Hepatocyte (in vitro differentiated cells): ENCODE data around the gene HPGD. TPM values are rescaled to one million over a fixed set of nuclear protein-coding genes. Genes with fewer than 3 reads are reported as not detected.

Experiments used
- DNase-seq: peaks from one replicate; pipeline ENCODE4 v3.0.0-alpha.2; 2016; ENCODE audit warnings: low spot score
- H2AFZ ChIP-seq: fragments of 200-600 bp; sonication (generic); 2 replicates; pipeline ENCODE4 v1.6.0; 2016; ENCODE audit warnings: antibody characterized with exemption, mild to moderate bottlenecking
- H3K27ac ChIP-seq: fragments of 200-600 bp; sonication (generic); 2 replicates; pipeline ENCODE4 v1.5.1; 2016; ENCODE audit warnings: mild to moderate bottlenecking
- H3K27me3 ChIP-seq: fragments of 200-600 bp; sonication (generic); 2 replicates; pipeline ENCODE4 v1.6.1; 2016
- H3K36me3 ChIP-seq: fragments of 200-600 bp; sonication (generic); replicated peaks from 2 replicates; pipeline ENCODE4 v1.5.1; 2016; ENCODE audit warnings: low read depth; ENCODE audit not compliant: insufficient read depth
- H3K4me1 ChIP-seq: fragments of 200-600 bp; sonication (generic); 2 replicates; pipeline ENCODE4 v1.5.1; 2016; ENCODE audit warnings: mild to moderate bottlenecking, moderate library complexity; ENCODE audit not compliant: insufficient read depth
- H3K4me2 ChIP-seq: fragments of 200-600 bp; sonication (generic); 2 replicates; pipeline ENCODE4 v1.6.0; 2016
- H3K4me3 ChIP-seq: fragments of 200-600 bp; sonication (generic); 2 replicates; pipeline ENCODE4 v1.5.1; 2016; ENCODE audit warnings: mild to moderate bottlenecking
- H3K79me2 ChIP-seq: fragments of 200-600 bp; sonication (generic); 2 replicates; pipeline ENCODE4 v1.6.0; 2017; ENCODE audit warnings: mild to moderate bottlenecking
- H3K9me2 ChIP-seq: fragments of 200-600 bp; sonication (generic); replicated peaks from 2 replicates; pipeline ENCODE4 v1.6.0; 2017; ENCODE audit warnings: mild to moderate bottlenecking; ENCODE audit not compliant: insufficient read depth
- H3K9me3 ChIP-seq: fragments of 200-600 bp; sonication (generic); 2 replicates; pipeline ENCODE4 v1.5.1; 2016; ENCODE audit warnings: low read depth, mild to moderate bottlenecking
- H4K20me1 ChIP-seq: fragments of 200-600 bp; sonication (generic); 2 replicates; pipeline ENCODE4 v1.6.0; 2016; ENCODE audit warnings: mild to moderate bottlenecking; ENCODE audit not compliant: insufficient read depth, poor library complexity, severe bottlenecking
- CTCF ChIP-seq: fragments of 200-600 bp; sonication (generic); IDR thresholded peaks from 2 replicates; pipeline ENCODE4 v1.5.1; 2016; ENCODE audit warnings: antibody characterized with exemption, mild to moderate bottlenecking; ENCODE audit not compliant: poor library complexity
- EZH2 ChIP-seq: fragments of 200-600 bp; sonication (generic); IDR thresholded peaks from 2 replicates; pipeline ENCODE4 v1.6.1; 2016; ENCODE audit warnings: antibody characterized with exemption, mild to moderate bottlenecking, borderline replicate concordance
- EZH2phosphoT487 ChIP-seq: fragments of 200-600 bp; sonication (generic); IDR thresholded peaks from one replicate; pipeline ENCODE4 v1.6.1; 2018; ENCODE audit warnings: antibody characterized with exemption, mild to moderate bottlenecking, low read depth, moderate library complexity; ENCODE audit not compliant: unreplicated experiment, severe bottlenecking
- WGBS: methylation state at CpG from one replicate; pipeline ENCODE4 v1.1.6; 2016; ENCODE audit warnings: low lambda C conversion rate; ENCODE audit errors: missing lambda C conversion rate; 5-methylcytosine and 5-hydroxymethylcytosine counted together
- polyA plus RNA-seq: library from polyadenylated mRNA; unstranded; fragments of >200 nt; fragmentation: Nextera tagmentation; extraction: Ambion mirVana; gene quantifications from 2 replicates; pipeline ENCODE4 v1.2.1, GENCODE V29; 2016
- total RNA-seq: library from RNA; depleted of rRNA; stranded (reverse); fragments of >200 nt; gene quantifications from 2 replicates; pipeline ENCODE4 v1.2.3, GENCODE V29; 2014

HPGD gene
- total RNA-seq (129 and 150 TPM in 2 replicates), polyA plus RNA-seq (57.4 and 76.9 TPM in 2 replicates)

DNA sequence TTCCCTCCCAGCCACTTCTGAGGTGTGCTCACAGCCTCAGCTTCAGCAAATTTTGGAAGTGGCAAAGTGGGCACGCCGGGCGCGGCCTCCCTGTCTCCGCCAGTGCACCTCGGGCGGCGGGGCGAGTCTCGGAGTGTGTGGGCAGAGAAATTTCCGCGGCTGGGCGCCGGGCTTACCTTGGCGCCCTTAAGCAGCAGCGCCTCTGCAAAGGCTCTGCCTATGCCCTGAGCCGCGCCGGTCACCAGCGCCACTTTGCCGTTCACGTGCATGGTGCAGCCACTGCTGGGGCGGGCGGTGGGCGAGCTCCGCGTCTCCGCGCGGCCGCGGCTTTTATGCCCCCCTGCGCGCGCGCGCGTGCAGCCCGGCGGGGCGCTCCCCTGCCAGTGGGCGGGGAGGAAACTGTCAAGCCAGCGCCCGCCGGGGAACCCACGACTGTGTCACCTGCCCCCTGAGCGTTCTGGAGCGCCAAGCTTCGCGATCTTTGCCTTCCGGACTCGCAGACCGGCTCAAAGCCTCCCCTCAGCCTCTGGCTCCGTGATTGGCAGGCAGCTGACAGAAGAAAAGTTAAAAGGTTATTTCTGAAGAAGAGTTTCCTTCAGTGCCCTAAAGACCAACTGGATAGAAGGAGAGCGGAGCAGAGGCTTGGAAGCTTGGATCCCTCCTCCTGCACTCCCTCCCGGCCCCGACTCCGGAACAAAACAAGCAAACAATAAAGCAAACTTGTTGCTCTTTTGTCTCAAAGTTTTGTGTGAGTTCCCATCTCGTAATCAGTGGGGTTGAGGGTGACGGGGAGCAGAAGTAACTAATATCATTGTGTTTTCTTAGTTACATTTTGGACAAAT, at the start of gene HPGD:
Gene HPGD, minus strand, starts transcription at position 306 of the 842 bp plus-strand sequence. Its CDS starts 37 bp downstream, at position 269.
- Histone ChIP-seq H3K27me3 (no peaks in the 10 kb centered on the region), H3K4me3 (peak within 1 kb of the TSS; percentile 57), H4K20me1 (no peaks in the 10 kb centered on the region), H3K9me2 (no peaks in the 10 kb centered on the region), H3K4me2 (peak within 1 kb of the TSS; percentile 84), H3K27ac (peak within 1 kb of the TSS; percentile 65), H3K4me1 (peaks cover 8% of the 10 kb centered on the region), H3K79me2 (peaks cover 6% of the 10 kb centered on the region), H3K36me3 (no peaks in the 10 kb centered on the region), H3K9me3 (no peaks in the 10 kb centered on the region), H2AFZ (peak within 1 kb of the TSS; percentile 71)
- DNase-seq: peak; percentile 86
- TF ChIP-seq EZH2 (no peak), EZH2phosphoT487 (no peak), CTCF (no peak)
- WGBS: under 1% methylated on average over 51 of the region's 60 CpGs

- DNase-seq: no peak
- no peak overlapping the region for H3K27ac ChIP-seq
- H3K4me2 ChIP-seq: no peak overlapping the region
- 43% methylated on average over 2 of the region's 2 CpGs for WGBS
- no peaks in the 10 kb centered on the region for H3K36me3 ChIP-seq
- no peaks in the 10 kb centered on the region for H3K9me2 ChIP-seq
- H3K9me3 ChIP-seq: no peaks in the 10 kb centered on the region
- no peak overlapping the region for H3K4me3 ChIP-seq
- no peak overlapping the region for H2AFZ ChIP-seq
- no peaks in the 10 kb centered on the region for H3K79me2 ChIP-seq
- no peaks in the 10 kb centered on the region for H4K20me1 ChIP-seq
- no peaks in the 10 kb centered on the region for H3K27me3 ChIP-seq
- H3K4me1 ChIP-seq: no peaks in the 10 kb centered on the region
- TF ChIP-seq EZH2 (no peak), CTCF (no peak), EZH2phosphoT487 (no peak)
Observed at GRCh38 chr4:174564529-174564928, 42.2 kb upstream of the HPGD start.

- Histone ChIP-seq H3K36me3 (no peaks in the 10 kb centered on the region), H3K79me2 (no peaks in the 10 kb centered on the region), H3K4me3 (no peak overlapping the region), H3K27me3 (no peaks in the 10 kb centered on the region), H4K20me1 (no peaks in the 10 kb centered on the region), H2AFZ (no peak overlapping the region), H3K9me3 (no peaks in the 10 kb centered on the region), H3K9me2 (no peaks in the 10 kb centered on the region), H3K27ac (no peak overlapping the region), H3K4me1 (no peaks in the 10 kb centered on the region), H3K4me2 (no peak overlapping the region)
- TF ChIP-seq EZH2 (no peak), CTCF (no peak), EZH2phosphoT487 (no peak)
- WGBS: 82% methylated on average over 1 of the region's 1 CpG
- DNase-seq: no peak
Observed at GRCh38 chr4:174563399-174563798, 41.1 kb upstream of the HPGD start.
